Neural progenitor cell (in vitro differentiated cells): ENCODE results near the gene SHROOM4.

ENCODE experiments used
- EZH2phosphoT487 ChIP-seq: fragments of 200-600 bp; sonication (generic); IDR thresholded peaks from 2 replicates; pipeline ENCODE4 v1.6.1; 2017; ENCODE audit warnings: antibody characterized with exemption
- TF ChIP-seq, protein P1 (sequence below): fragments of 200-600 bp; sonication (generic); IDR thresholded peaks from 2 replicates; pipeline ENCODE4 v1.5.1; 2017; ENCODE audit warnings: antibody characterized with exemption, mild to moderate bottlenecking

DNA sequence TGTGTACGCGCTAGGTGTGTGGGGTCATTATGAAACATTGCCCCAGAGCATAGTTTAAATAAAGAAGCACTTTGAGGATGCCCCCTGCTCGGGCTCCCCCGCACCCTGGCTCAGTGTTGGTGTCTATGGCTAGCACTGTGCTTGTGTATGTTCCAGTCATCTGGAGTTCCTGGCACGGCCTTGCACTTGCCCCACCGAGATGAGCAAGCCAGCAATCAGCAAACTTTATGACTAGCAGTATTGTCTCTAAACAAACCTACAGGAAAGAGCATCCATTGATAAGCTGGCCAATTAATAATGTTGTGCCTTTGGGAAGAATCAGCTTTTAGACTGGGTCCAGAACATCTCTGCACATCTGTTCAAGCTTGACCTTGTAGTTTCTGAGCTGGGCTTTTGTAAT, 707 bp upstream of the SHROOM4 start:
- TF ChIP-seq, protein P1, sequence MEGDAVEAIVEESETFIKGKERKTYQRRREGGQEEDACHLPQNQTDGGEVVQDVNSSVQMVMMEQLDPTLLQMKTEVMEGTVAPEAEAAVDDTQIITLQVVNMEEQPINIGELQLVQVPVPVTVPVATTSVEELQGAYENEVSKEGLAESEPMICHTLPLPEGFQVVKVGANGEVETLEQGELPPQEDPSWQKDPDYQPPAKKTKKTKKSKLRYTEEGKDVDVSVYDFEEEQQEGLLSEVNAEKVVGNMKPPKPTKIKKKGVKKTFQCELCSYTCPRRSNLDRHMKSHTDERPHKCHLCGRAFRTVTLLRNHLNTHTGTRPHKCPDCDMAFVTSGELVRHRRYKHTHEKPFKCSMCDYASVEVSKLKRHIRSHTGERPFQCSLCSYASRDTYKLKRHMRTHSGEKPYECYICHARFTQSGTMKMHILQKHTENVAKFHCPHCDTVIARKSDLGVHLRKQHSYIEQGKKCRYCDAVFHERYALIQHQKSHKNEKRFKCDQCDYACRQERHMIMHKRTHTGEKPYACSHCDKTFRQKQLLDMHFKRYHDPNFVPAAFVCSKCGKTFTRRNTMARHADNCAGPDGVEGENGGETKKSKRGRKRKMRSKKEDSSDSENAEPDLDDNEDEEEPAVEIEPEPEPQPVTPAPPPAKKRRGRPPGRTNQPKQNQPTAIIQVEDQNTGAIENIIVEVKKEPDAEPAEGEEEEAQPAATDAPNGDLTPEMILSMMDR: no peak
- no peak for TF ChIP-seq EZH2phosphoT487
